Measurements from ENCODE around the gene OOEP. TPM values are rescaled to one million over a fixed set of nuclear protein-coding genes. Genes with fewer than 3 reads are reported as not detected.

OOEP gene
- total and polyA plus RNA-seq, 4 donors: 0.11 TPM; not detected in 3

- Histone ChIP-seq H3K27ac (ENCODE audit: low read depth, low read length) (no peak overlapping the region), H3K27me3 (ENCODE audit: control insufficient read depth, insufficient read depth, low read length) (no peaks in the 10 kb centered on the region), H3K9me3 (ENCODE audit: control insufficient read depth, insufficient read depth, low read length) (no peaks in the 10 kb centered on the region), H3K36me3 (ENCODE audit: control insufficient read depth, insufficient read depth, low read length) (no peaks in the 10 kb centered on the region), H3K4me3 (ENCODE audit: low read depth, low read length) (no peak overlapping the region), H3K4me1 (ENCODE audit: control insufficient read depth, insufficient read depth, low read length) (no peaks in the 10 kb centered on the region)
- WGBS (ENCODE audit: insufficient coverage): 75% methylated on average over 2 of the region's 2 CpGs
- no peak for DNase-seq (ENCODE audit: low read depth in 4 of 6, low spot score in 6 of 6)
Observed at GRCh38 chr6:73323323-73323722, 46.4 kb downstream of the OOEP start.

Small RNA genes within 50 kb of the gene (small RNA-seq; reads per million reads assigned to genes)
- not detected for gene RPL39P3 (ENCODE audit: low replicate concordance)

Other genes with a start within 250 kb of the OOEP start
- gene KHDC1L, start 144.4 kb downstream of the OOEP start, total RNA-seq: under 1 TPM in 1 of 2 donors, not detected in 1; 0.83 TPM
- 1 to 10 TPM; 1.6 to 2.0 TPM for gene KHDC1L, start 144.4 kb downstream of the OOEP start, polyA plus RNA-seq (ENCODE audit: insufficient read length in 2 of 2)
- gene KHDC1, start 106.7 kb downstream of the OOEP start, total RNA-seq: 1 to 10 TPM; 5.0 to 7.2 TPM
- gene KHDC1, start 106.7 kb downstream of the OOEP start, polyA plus RNA-seq (ENCODE audit: insufficient read length in 2 of 2): 10 to 100 TPM; 17.7 to 19.4 TPM
- not detected for gene DPPA5, start 15.6 kb downstream of the OOEP start, total RNA-seq
- gene DPPA5, start 15.6 kb downstream of the OOEP start, polyA plus RNA-seq (ENCODE audit: insufficient read length in 2 of 2): not detected
- under 1 TPM in 1 of 2 donors, not detected in 1; 0.17 TPM for gene KHDC3L, start 7.2 kb downstream of the OOEP start, total RNA-seq
- gene KHDC3L, start 7.2 kb downstream of the OOEP start, polyA plus RNA-seq (ENCODE audit: insufficient read length in 2 of 2): under 1 TPM; 0.53 to 0.59 TPM
- gene DDX43, start 24.9 kb upstream of the OOEP start, total RNA-seq: 1 to 10 TPM in 1 of 2 donors, under 1 TPM in 1; 0.59 to 1.5 TPM
- under 1 TPM; 0.65 to 0.99 TPM for gene DDX43, start 24.9 kb upstream of the OOEP start, polyA plus RNA-seq (ENCODE audit: insufficient read length in 2 of 2)
- 1 to 10 TPM; 5.1 to 7.4 TPM for gene CGAS, start 82.4 kb upstream of the OOEP start, total RNA-seq
- 1 to 10 TPM; 2.3 to 3.4 TPM for gene CGAS, start 82.4 kb upstream of the OOEP start, polyA plus RNA-seq (ENCODE audit: insufficient read length in 2 of 2)
- gene MTO1, start 91.8 kb upstream of the OOEP start, total RNA-seq: 10 to 100 TPM; 25.9 to 31.4 TPM
- 10 to 100 TPM; 18.3 to 19.4 TPM for gene MTO1, start 91.8 kb upstream of the OOEP start, polyA plus RNA-seq (ENCODE audit: insufficient read length in 2 of 2)
- over 10,000 TPM; 11,648 to 18,703 TPM for gene EEF1A1, start 151.1 kb upstream of the OOEP start, total RNA-seq
- gene EEF1A1, start 151.1 kb upstream of the OOEP start, polyA plus RNA-seq (ENCODE audit: insufficient read length in 2 of 2): 1,000 to 10,000 TPM; 8,316 to 9,435 TPM